GM21526 (cell line): ENCODE data around the gene HEATR9.
"Not testable (repeated sequence)": the region's sequence is repeated elsewhere in the genome, so short reads cannot be mapped to it uniquely, and the experiment has no call there.

ENCODE experiments used
- ATAC-seq: cut with Tn5 transposase; IDR thresholded peaks from one replicate; pipeline ENCODE4 v1.9.1; 2021; ENCODE audit warnings: moderate library complexity; ENCODE audit not compliant: unreplicated experiment, low FRiP score

HEATR9 gene

DNA sequence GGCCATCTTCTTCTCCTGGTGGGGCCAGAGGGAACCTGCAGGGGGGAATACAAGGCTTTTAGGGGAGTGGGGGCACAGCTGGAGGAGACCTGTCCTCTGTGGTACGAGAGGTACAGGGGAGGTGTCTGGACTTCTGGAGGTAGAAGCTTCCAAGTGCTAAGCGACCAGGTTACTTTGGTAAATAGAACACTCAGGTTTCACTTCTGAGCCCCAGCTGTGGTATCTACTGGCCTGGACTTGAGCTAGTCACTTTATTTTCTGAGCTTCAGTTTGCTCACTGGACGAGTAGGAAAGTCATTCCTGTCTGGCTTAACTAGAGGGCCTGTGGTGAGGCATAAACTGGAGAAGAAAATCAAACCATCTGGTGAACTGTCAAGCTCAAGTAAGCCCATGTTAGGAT is at the start of gene HEATR9:
Gene HEATR9, minus strand, starts transcription at position 155 of the 400 bp plus-strand sequence. Its CDS starts 149 bp downstream, at position 6.
- ATAC-seq: no peak

DNA sequence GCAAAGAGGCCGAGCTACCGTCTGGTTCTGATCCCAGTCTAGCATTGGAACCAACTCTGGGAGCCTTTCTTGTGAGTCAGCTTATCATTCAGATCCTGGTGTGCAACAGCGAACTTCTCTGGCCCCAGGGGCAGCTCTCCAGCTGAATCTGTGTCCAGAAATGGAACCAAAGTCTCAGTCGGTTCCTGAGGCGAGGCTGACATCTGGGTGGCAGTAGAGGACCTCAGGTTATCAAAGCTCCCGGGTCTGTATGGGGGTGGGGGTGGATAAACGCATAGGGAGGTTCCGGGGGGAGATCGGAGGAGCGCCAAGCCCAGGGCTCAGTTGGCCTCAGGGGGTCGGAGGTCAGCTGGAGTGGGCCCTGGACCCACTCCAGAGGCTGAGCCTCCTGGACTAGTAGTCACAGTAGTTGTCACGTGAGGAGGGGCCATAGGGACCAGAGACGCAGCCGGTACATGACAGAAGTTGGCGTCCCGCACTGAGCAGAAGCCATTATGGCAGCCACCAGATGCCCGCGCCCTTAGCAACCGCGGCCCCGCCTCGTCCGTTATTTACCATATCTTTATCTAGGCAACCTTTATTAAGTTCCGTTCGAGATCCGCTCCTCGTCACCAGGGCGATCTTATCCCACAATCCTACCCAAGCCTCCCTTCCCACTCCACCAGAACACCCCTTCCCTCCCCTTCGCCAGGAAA is 49.0 kb upstream of the HEATR9 start:
- ATAC-seq: no peak

- ATAC-seq: no peak
Measured at GRCh38 chr17:35915153-35915964, 46.7 kb upstream of the HEATR9 start.

- no peak for ATAC-seq
Measured at GRCh38 chr17:35914354-35914753, 45.7 kb upstream of the HEATR9 start.

DNA sequence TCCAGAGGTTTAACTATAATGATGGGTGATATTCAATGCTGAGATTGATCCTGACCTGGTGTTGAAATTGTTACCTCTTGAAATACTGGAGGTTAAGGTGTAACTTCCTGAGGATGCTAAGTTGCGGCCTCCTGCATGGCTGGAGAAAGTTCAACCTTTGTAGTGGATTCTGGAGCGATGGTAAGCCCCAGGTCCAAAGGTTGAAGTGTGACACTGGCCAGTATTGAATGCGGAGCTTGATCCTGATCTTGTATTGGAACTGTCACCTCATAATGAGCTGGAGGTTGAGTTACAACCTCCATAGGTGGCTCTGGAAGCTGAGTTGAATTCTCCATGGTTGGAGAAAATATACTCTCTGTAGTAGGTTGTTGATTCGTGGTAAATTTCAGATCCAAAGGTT is 44.9 kb upstream of the HEATR9 start:
- no peak for ATAC-seq

GRCh38 chr17:35912942-35913341 is 44.3 kb upstream of the HEATR9 start:
- no peak for ATAC-seq

- ATAC-seq: no peak
Measured at GRCh38 chr17:35912339-35912912, 43.7 kb upstream of the HEATR9 start.

- ATAC-seq: no peak
Measured at GRCh38 chr17:35909408-35909807, 40.7 kb upstream of the HEATR9 start.

- ATAC-seq: no peak
Measured at GRCh38 chr17:35907691-35908090, 39.0 kb upstream of the HEATR9 start.

DNA sequence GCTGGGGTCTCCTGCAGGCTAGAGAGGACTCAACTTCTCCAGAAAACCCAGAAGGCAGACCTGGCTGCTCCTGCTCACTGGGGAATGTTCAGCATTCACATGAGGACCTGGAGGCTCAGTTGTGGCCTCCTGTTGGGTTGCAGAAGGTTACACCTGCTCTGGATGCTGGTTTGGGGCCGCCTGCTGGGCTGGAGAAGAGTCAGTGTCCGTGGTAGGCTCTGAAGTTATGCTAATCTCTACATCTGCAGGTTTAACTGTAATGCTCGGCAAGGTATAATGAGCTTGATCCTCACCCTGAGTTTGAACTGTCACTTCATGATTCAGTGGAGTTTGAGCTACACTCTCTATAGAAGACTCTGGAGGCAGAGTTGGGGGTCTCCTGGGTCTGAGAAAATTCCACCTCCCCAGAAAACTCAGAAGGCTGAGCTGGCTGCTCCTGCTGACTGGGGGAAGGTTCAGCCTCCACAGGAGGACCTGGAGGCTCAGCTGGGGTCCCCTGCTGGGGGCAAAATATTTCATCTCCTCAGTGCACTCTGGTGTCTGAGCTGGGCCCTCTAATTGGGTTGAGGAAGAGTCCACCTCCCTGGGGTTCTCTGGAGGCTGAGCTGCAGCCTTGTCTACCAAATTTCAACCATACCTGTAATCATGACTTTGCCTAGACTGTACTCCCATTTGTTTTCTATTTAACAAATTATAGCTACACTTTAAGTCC is 38.4 kb upstream of the HEATR9 start:
- no peak for ATAC-seq

DNA sequence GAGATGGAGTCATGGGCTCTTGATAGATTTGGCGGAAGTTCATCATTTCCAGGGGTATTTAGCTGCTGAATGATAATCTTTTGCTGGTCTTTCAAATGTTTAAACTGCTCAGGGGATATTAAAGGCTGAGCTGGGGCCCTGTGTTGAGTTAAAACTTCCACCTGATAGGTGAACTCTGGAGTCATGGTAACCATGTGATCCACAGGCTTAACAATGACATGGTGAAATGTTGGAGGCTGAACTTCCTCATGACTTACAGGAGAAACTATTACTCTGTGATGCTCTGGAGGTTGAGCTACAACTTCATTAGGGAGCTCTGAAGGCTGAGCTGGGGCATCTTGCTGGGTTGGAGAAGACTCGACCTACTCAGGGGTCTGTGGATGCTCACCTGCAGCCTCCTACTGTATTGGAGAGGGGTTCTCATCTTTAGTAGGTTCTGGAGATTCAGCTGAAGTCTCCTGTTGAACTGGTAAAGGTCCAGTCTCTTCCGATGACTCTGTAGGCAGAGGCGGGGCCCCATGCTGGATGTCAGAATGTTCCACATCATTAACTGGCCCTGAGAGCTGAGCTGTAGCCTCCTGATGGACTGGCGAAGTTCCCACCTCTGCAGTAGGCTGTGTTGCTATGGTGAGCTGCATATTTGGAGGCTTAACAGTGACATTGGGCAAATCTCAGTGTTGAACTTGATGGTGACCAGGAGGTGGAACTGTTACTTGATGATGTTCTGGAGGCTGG is 37.7 kb upstream of the HEATR9 start:
- ATAC-seq: no peak

- ATAC-seq: no peak
Measured at GRCh38 chr17:35903451-35903850, 34.8 kb upstream of the HEATR9 start.

DNA sequence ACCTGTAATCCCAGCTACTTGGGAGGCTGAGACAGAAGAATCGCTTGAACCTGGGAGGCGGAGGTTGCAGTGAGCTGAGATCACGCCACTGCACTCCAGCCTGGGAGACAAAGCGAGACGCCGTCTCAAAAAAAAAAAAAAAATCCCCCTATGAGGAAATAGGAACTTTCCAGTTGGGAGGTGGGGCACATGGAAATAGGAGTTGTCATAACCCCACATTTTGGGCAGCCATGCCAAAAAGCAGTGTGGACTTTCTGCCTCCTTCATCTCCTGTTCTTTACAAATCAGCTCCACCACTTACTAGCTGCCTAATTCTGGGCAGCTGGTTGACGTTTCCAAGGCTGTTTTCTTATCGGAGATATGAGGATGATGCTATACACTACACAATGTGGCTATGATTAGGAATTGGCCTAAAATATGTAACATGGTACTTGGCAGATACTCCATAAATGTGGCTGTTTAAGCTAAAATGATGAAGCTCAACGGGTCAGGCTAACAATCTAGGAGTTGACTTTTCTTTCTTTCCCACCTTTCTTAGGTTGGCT is 33.0 kb upstream of the HEATR9 start:
- ATAC-seq: no peak

DNA sequence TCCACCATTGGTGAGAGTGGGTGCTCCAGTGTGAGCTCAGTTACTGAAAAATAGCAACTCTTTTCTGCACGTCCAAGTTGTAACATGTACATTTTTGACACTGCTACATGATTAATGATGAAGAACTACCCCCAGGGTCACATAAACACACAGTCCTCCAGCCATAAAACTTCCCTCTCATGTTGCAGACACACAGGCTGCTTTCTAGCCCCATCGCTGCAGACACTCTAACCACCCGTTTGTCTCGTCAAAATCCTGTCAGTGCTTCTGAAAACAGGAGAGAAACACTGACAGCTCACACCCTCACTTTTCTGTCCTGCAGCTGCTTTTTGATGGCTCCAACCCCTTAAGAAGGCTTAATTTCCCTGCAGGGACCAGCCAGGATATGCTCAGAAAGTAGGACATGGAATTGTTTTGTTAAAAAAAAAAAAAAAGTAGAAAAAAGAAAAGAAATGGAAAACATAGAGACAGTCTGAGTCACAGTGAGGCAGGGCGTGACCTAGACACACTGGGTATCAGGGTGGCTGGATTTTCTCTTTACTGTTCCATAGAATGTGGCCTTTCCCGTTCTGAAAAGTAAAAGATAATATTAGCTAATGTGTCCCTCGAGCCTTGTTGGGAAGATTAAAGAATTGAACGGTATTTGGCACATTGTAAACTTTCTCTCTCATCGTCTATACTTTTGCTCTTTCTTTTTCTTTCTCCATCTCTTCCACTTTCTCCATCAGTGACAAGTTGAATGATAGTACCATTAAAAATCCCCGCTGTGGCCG is 32.2 kb upstream of the HEATR9 start:
- no peak for ATAC-seq

DNA sequence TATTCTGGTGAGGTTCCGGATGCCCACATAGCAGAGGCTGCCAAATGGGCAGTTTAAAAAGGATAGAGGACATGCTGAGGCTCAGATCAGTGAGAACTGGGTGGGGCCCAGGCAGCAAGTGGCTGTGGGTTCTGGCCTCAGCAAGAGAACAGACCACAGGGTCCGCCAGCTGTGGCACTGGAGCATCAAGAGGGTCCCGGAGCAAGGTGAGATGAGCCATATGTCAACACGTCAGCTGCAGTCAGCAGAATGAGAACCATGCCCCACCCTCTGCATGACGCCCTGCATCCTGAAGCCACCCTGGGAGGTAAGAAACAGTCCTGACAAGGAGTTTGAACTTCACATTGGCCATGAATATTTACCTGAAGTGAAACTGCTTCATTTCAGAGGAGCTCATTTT is 31.6 kb upstream of the HEATR9 start:
- ATAC-seq: no peak

GRCh38 chr17:35898283-35899070 is 29.8 kb upstream of the HEATR9 start:
- no peak for ATAC-seq

- not testable (repeated sequence) for ATAC-seq
Measured at GRCh38 chr17:35897772-35898171, 29.1 kb upstream of the HEATR9 start.
